ENCODE measurements around the gene NCOR1.
"Not testable (repeated sequence)": the region's sequence is repeated elsewhere in the genome, so short reads cannot be mapped to it uniquely, and the experiment has no call there.

DNA sequence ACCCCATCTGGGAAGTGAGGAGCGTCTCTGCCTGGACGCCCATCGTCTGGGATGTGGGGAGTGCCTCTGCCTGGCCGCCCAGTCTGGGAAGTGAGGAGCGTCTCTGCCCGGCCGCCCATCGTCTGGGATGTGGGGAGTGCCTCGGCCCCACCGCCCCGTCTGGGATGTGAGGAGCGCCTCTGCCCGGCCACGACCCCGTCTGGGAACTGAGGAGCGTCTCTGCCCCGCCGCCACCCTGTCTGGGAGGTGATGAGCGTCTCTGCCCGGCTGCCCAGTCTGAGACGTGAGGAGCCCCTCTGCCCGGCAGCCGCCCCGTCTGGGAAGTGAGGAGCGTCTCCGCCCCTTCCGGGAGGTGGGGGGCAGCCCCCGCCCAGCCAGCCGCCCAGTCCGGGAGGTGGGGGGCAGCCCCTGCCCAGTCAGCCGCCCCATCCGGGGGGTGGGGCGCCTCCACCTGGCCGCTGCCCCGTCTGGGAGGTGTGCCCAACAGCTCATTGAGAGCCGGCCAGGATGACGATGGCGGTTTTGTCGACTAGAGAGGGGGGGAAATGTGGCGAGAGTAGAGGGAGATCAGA lies 69.9 kb downstream of the NCOR1 start:
- TF ChIP-seq PPARA (CRISPR knock-in tag; IDR thresholded peaks at IDR 0.05; ENCODE audit: borderline replicate concordance); ZNF8 (CRISPR knock-in tag; IDR thresholded peaks at IDR 0.05); ARNTL (CRISPR knock-in tag; IDR thresholded peaks at IDR 0.05; ENCODE audit: borderline replicate concordance, low read depth): not testable (repeated sequence)

All from SK-N-SH treated with all-trans-retinoic acid at 6 μM for 48 hours (cell line).